H9 (cell line): ENCODE results near the gene ARHGEF25. TPM values are rescaled to one million over a fixed set of nuclear protein-coding genes. Genes with fewer than 3 reads are reported as not detected.

ENCODE experiments used
- DNase-seq: peaks from one replicate; pipeline ENCODE4 v3.0.0-alpha.2; 2017
- H2AFZ ChIP-seq: one replicate; pipeline ENCODE4 v1.6.1; 2013; ENCODE audit warnings: mild to moderate bottlenecking, low read length, control low read depth, moderate library complexity
- H2AK5ac ChIP-seq: 2 replicates; pipeline ENCODE4 v1.6.1; 2013; ENCODE audit warnings: low read length, control low read depth, mixed read lengths; ENCODE audit not compliant: insufficient read length
- H2BK120ac ChIP-seq: one replicate; pipeline ENCODE4 v1.6.1; 2013; ENCODE audit warnings: low read depth, mild to moderate bottlenecking, low read length, control low read depth, inconsistent platforms; ENCODE audit not compliant: poor library complexity, severe bottlenecking
- H2BK12ac ChIP-seq: 2 replicates; pipeline ENCODE4 v1.6.1; 2013; ENCODE audit warnings: low read length, control low read depth, mixed read lengths, low read depth; ENCODE audit not compliant: insufficient read length
- H2BK15ac ChIP-seq: 2 replicates; pipeline ENCODE4 v1.6.1; 2013; ENCODE audit warnings: low read depth, low read length, control low read depth
- H2BK20ac ChIP-seq: one replicate; pipeline ENCODE4 v1.6.1; 2013; ENCODE audit warnings: low read depth, mild to moderate bottlenecking, low read length, control low read depth, inconsistent platforms; ENCODE audit not compliant: poor library complexity, severe bottlenecking
- H2BK5ac ChIP-seq: 2 replicates; pipeline ENCODE4 v1.6.1; 2013; ENCODE audit warnings: low read length, control low read depth, mixed read lengths; ENCODE audit not compliant: insufficient read length
- H3K14ac ChIP-seq: 2 replicates; pipeline ENCODE4 v1.6.1; 2013; ENCODE audit warnings: low read length, control low read depth; ENCODE audit not compliant: insufficient read depth
- H3K18ac ChIP-seq: 2 replicates; pipeline ENCODE4 v1.6.1; 2013; ENCODE audit warnings: low read depth, mild to moderate bottlenecking, mixed read lengths, low read length, control low read depth; ENCODE audit not compliant: insufficient read length
- H3K23ac ChIP-seq: 2 replicates; pipeline ENCODE4 v1.6.1; 2013; ENCODE audit warnings: low read length, control low read depth, mixed read lengths, low read depth; ENCODE audit not compliant: insufficient read length
- H3K23me2 ChIP-seq: 2 replicates; pipeline ENCODE4 v1.6.1; 2013; ENCODE audit warnings: low read depth, mild to moderate bottlenecking, mixed read lengths, low read length, control low read depth; ENCODE audit not compliant: insufficient read length, poor library complexity, severe bottlenecking
- H3K27ac ChIP-seq: 2 replicates; pipeline ENCODE4 v1.5.1; 2013; ENCODE audit warnings: low read length, control low read depth, mixed read lengths, low read depth; ENCODE audit not compliant: insufficient read length
- H3K27me3 ChIP-seq: 2 replicates; pipeline ENCODE4 v1.6.1; 2013; ENCODE audit warnings: low read length, control low read depth, inconsistent platforms; ENCODE audit not compliant: insufficient read depth
- H3K4ac ChIP-seq: 2 replicates; pipeline ENCODE4 v1.6.1; 2013; ENCODE audit warnings: low read depth, mild to moderate bottlenecking, control low read depth, inconsistent platforms, low read length, moderate library complexity
- H3K4me1 ChIP-seq: 2 replicates; pipeline ENCODE4 v1.6.1; 2013; ENCODE audit warnings: low read length, control low read depth, inconsistent platforms; ENCODE audit not compliant: insufficient read depth
- H3K4me2 ChIP-seq: 2 replicates; pipeline ENCODE4 v1.6.1; 2013; ENCODE audit warnings: low read length, control low read depth, mixed read lengths; ENCODE audit not compliant: insufficient read length, insufficient read depth
- H3K56ac ChIP-seq: 2 replicates; pipeline ENCODE4 v1.6.1; 2013; ENCODE audit warnings: low read depth, mild to moderate bottlenecking, mixed read lengths, low read length, control low read depth; ENCODE audit not compliant: insufficient read length
- H3K79me1 ChIP-seq: 2 replicates; pipeline ENCODE4 v1.6.1; 2013; ENCODE audit warnings: low read depth, mild to moderate bottlenecking, moderate library complexity, low read length, control low read depth, inconsistent platforms; ENCODE audit not compliant: insufficient read depth, poor library complexity, severe bottlenecking
- H3K79me2 ChIP-seq: 2 replicates; pipeline ENCODE4 v1.6.1; 2013; ENCODE audit warnings: low read length, control low read depth, inconsistent platforms; ENCODE audit not compliant: insufficient read depth
- H3K9ac ChIP-seq: 2 replicates; pipeline ENCODE4 v1.6.1; 2013; ENCODE audit warnings: low read length, control low read depth, mixed read lengths; ENCODE audit not compliant: insufficient read length; ENCODE audit errors: extremely low read depth
- H3K9me3 ChIP-seq: one replicate; pipeline ENCODE4 v1.6.1; 2013; ENCODE audit warnings: low read depth, low read length, inconsistent platforms; ENCODE audit not compliant: control insufficient read depth
- H3T11ph ChIP-seq: one replicate; pipeline ENCODE4 v1.6.1; 2013; ENCODE audit warnings: mild to moderate bottlenecking, low read length, control low read depth, inconsistent platforms
- H4K20me1 ChIP-seq: one replicate; pipeline ENCODE4 v1.6.1; 2013; ENCODE audit not compliant: control insufficient read depth, insufficient read length, insufficient read depth
- H4K5ac ChIP-seq: 2 replicates; pipeline ENCODE4 v1.6.1; 2013; ENCODE audit warnings: low read depth, mild to moderate bottlenecking, mixed read lengths, low read length, control low read depth; ENCODE audit not compliant: insufficient read length
- H4K8ac ChIP-seq: replicated peaks from 2 replicates; pipeline ENCODE4 v1.6.1; 2013; ENCODE audit warnings: low read length, control low read depth, mixed read lengths, low read depth; ENCODE audit not compliant: insufficient read length
- H4K91ac ChIP-seq: 2 replicates; pipeline ENCODE4 v1.6.1; 2013; ENCODE audit warnings: low read depth, mild to moderate bottlenecking, moderate library complexity, mixed read lengths, low read length, control low read depth; ENCODE audit not compliant: insufficient read length
- H3K27ac Mint-ChIP-seq, 3 experiments: 2 replicates in 2 of 3; 3 replicates in 1 of 3; pipeline ENCODE4 v1.8.0; 2020 to 2021; ENCODE audit warnings: mixed read lengths in 3 of 3, mild to moderate bottlenecking in 1 of 3, moderate library complexity in 1 of 3
- H3K27me3 Mint-ChIP-seq: 2 replicates; pipeline ENCODE4 v1.8.0; 2021; ENCODE audit warnings: low read depth, mild to moderate bottlenecking, moderate library complexity, mixed read lengths
- H3K36me3 Mint-ChIP-seq, 3 experiments: 2 replicates in 2 of 3; 3 replicates in 1 of 3; pipeline ENCODE4 v1.8.0; 2020 to 2021; ENCODE audit warnings: low read depth in 3 of 3, mixed read lengths in 3 of 3; ENCODE audit not compliant: insufficient read depth in 1 of 3
- H3K4me1 Mint-ChIP-seq, 2 experiments: 2 replicates each; pipeline ENCODE4 v1.8.0; 2020; ENCODE audit warnings: mixed read lengths in 2 of 2
- H3K4me3 Mint-ChIP-seq, 2 experiments: 2 replicates in 1 of 2; 3 replicates in 1 of 2; pipeline ENCODE4 v1.8.0; 2020 to 2021; ENCODE audit warnings: mild to moderate bottlenecking in 2 of 2, mixed read lengths in 2 of 2, moderate library complexity in 1 of 2
- H3K9me3 Mint-ChIP-seq, 2 experiments: 2 replicates in 1 of 2; 3 replicates in 1 of 2; pipeline ENCODE4 v1.8.0; 2020; ENCODE audit warnings: mild to moderate bottlenecking in 2 of 2, mixed read lengths in 2 of 2, moderate library complexity in 1 of 2
- CTCF ChIP-seq: fragments of 200-600 bp; sonication (generic); conservative IDR thresholded peaks from 3 replicates; pipeline ENCODE4 v1.8.0; 2021; ENCODE audit warnings: antibody characterized with exemption, mild to moderate bottlenecking
- WGBS: extraction: QIAGEN DNeasy Blood & Tissue Kit; methylation state at CpG from one replicate; pipeline ENCODE4 v1.1.7; 2013; ENCODE audit warnings: missing lambda C conversion rate, low lambda C conversion rate, mixed read lengths; ENCODE audit not compliant: insufficient read length; ENCODE audit errors: extremely low coverage; 5-methylcytosine and 5-hydroxymethylcytosine counted together
- long read RNA-seq: library from polyadenylated mRNA; unstranded; transcript quantifications from one replicate; pipeline ENCODE4 v2.0.0, GENCODE V29; 2020
- total RNA-seq: library from RNA; stranded (reverse); gene quantifications from 2 replicates; pipeline ENCODE4 v1.2.1, GENCODE V29; 2021

ARHGEF25 gene
- total RNA-seq = 22.6 and 24.4 TPM in 2 replicates
- long read RNA-seq, partial matches to known transcripts = 0 of 4 reads
- long read RNA-seq, other reads (novel, unspliced or antisense) = 4 of 4 reads

GRCh38 chr12:57611108-57611826 is at the start of gene ARHGEF25:
ARHGEF25 (plus strand) TSS chr12:57611435; CDS start chr12:57611895, 460 bp downstream.
- Histone ChIP-seq H3K79me1 (no peaks in the 10 kb centered on the region), H4K91ac (no peak within 1 kb of the TSS), H2AFZ (no peak within 1 kb of the TSS), H2BK120ac (no peak within 1 kb of the TSS), H3K9ac (no peak within 1 kb of the TSS), H3K27me3 (peaks cover 5% of the 10 kb centered on the region; the same call in 1 of the 2 replicates), H3K14ac (no peak within 1 kb of the TSS), H2AK5ac (no peak within 1 kb of the TSS), H3K79me2 (no peaks in the 10 kb centered on the region), H4K8ac (no peak within 1 kb of the TSS), H3K23me2 (peaks cover 23% of the 10 kb centered on the region), H3K18ac (no peak within 1 kb of the TSS), H3K27ac (no peak within 1 kb of the TSS), H3T11ph (no peak within 1 kb of the TSS), H2BK20ac (no peak within 1 kb of the TSS), H2BK5ac (no peak within 1 kb of the TSS), H3K4ac (no peak within 1 kb of the TSS), H4K20me1 (no peaks in the 10 kb centered on the region), H4K5ac (no peak within 1 kb of the TSS), H2BK12ac (no peak within 1 kb of the TSS), H3K9me3 (no peaks in the 10 kb centered on the region), H3K4me1 (no peaks in the 10 kb centered on the region), H3K4me2 (peak within 1 kb of the TSS; percentile 89), H2BK15ac (no peak within 1 kb of the TSS), H3K56ac (no peak within 1 kb of the TSS), H3K23ac (no peak within 1 kb of the TSS)
- no peak within 1 kb of the TSS; a peak in 1 of 7 replicates for H3K27ac Mint-ChIP-seq
- peaks cover 16 to 37% (median 31%) of the 10 kb centered on the region in 3 experiments for H3K36me3 Mint-ChIP-seq
- TF ChIP-seq CTCF = no peak
- H3K27me3 Mint-ChIP-seq = peaks cover 20% of the 10 kb centered on the region
- H3K4me1 Mint-ChIP-seq = peaks cover 29 to 33% of the 10 kb centered on the region in 2 experiments
- WGBS = no CpG with 5 or more reads among the region's 55 CpGs
- H3K4me3 Mint-ChIP-seq = peak within 1 kb of the TSS; percentile 76 to 92
- peak; percentile 81 for DNase-seq
- no peaks in the 10 kb centered on the region; a peak in 1 of 5 replicates for H3K9me3 Mint-ChIP-seq
